OCI-M2 (cell line): Measurements from ENCODE around the gene DOCK3.
"Not testable (repeated sequence)": the region's sequence is repeated elsewhere in the genome, so short reads cannot be mapped to it uniquely, and the experiment has no call there.

Source experiments
- DNase-seq: peaks from one replicate; lab custom pipeline; 2025; ENCODE audit not compliant: unreplicated experiment; lab: John Stamatoyannopoulos, UW

Gene DOCK3

GRCh38 chr3:51297333-51297732 lies 622.6 kb downstream of the DOCK3 start:
- no peak for DNase-seq

DNA sequence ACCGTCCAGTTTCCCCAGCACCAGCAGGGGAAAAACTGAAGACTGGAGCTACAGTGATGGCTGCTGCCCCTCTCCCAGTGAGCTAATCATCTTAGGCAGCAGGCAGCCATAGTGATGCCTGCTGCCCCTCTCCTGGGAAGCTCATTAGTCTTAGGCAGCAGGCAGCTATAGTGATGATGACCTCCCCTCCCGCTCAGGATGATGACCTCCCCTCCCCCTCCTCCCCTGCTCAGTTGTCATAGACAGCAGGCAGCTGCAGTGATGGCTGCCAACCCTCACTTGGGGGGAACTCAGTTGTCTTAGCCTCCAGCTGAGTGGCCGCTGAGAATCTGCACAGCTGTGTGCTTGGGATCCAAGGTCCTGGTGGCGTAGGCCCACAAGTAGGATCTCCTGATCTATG lies 629.5 kb downstream of the DOCK3 start:
- no peak for DNase-seq

DNA sequence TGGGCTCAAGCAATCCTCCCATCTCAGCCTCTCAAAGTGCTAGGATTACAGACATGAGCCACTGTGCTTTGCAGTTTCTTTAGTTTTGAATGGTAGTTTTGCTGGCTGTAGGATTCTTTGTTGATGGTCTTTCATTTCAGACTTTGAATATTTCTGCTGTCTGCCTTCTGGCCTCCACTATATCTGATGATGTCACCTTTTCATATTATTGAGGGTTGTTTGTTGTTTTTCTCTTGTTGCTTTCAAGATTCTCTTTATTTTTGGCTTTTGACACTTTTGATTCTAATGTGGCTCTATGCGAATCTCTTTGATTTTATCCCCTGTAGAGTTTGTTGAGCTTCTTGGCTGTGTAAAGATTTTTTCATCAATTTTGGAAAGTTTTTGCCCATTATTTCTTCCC lies 631.4 kb downstream of the DOCK3 start:
- DNase-seq = no peak

- DNase-seq = no peak
These were observed 632.7 kb downstream of the DOCK3 start for GRCh38 chr3:51307458-51307857.

DNA sequence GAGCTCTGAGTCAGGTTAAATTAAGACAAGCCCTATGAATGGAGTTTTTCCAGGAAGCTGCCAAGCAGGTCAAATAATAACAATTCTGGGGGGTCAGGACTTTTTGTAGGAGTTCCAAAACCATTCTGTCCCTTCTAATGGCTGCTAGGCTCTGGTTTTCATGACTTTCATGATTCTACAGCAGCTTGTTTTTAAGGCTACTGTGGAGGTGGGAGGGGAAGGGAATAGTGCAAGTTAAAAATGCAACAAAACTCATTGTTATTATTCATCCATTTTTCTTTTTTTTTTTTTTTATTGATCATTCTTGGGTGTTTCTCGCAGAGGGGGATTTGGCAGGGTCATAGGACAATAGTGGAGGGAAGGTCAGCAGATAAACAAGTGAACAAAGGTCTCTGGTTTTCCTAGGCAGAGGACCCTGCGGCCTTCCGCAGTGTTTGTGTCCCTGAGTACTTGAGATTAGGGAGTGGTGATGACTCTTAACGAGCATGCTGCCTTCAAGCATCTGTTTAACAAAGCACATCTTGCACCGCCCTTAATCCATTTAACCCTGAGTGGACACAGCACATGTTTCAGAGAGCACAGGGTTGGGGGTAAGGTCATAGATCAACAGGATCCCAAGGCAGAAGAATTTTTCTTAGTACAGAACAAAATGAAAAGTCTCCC lies 633.3 kb downstream of the DOCK3 start:
- DNase-seq = not testable (repeated sequence)

DNA sequence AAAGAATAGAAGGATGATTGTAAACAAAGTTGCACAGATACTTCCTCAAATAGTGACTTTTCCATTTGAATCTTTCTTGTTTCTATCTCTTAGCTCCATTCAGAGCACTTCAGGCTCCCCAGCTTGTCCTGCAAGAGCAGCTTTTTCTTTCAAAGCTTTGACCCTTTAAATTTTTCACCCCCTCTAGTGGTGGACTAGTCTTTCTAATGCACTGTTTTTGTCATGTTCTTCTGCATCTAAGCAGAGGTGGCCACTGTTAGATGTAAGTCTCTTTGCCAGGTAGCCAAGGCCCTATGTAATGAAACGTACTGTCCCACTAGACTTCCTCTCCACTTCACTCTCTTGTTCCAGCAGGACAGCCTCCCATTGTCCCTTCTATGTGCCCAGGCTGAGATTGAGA lies 636.3 kb downstream of the DOCK3 start:
- DNase-seq = no peak

DNA sequence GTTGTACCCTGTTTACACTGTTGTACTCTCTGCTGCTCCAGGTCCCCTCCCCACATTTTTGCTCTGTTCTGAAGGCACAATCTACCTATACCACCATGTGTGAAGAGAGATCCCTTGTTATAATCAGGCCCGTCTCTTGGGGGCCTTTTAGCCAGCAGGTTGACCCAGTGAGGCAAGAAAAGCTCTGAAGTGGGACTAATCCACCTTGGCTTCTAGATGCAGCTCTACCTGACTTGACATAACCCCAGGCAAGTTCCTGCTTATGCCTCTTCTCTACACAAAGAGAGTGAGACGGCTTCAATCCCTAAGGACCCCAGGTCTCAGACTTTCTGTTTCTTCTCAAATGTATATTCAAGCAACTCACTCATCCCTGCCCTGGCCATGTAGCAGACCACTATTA lies 653.5 kb downstream of the DOCK3 start:
- DNase-seq = no peak

GRCh38 chr3:51330046-51330445 lies 655.3 kb downstream of the DOCK3 start:
- no peak for DNase-seq

- no peak for DNase-seq
These were observed 657.4 kb downstream of the DOCK3 start for GRCh38 chr3:51332156-51332555.

DNA sequence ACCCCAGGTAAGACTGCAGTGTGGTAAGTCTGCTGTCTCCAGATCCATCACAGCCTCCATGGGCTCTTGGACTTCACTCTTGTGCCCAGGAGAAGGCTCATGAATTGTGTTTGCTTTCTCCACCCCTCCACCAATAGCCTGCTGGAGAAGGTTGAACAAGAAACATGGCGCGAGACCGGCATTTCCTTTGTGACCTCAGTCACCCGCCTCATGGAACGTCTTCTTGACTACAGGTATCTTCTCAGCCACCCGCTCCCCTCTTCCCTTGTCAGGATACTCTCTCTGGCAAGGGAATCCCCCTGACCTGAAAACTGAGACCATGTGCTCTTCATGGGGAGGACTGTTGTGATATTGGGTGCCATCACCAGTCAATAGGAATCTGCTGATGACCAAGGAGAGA lies 658.3 kb downstream of the DOCK3 start:
- no peak for DNase-seq

DNA sequence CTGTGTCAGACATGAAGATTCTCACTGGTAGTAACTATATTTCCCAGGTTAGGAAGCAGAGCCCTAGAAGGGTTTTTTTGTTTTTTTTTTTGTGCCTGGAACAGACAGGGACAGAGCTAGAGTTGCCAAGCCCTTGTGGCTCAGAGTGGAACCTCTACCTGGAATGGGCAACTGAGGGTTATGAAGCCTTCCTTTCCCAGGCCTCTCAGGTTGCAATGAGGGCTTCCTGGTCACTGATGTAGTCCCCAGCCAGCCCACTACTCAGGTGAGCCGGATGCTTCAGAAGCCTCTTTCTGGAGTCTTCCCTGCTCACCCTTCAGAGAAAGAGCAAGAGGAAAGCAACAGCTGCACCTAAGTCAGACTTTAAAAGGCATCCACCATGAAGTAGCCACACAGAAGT lies 661.5 kb downstream of the DOCK3 start:
- DNase-seq = no peak

- no peak for DNase-seq
These were observed 662.9 kb downstream of the DOCK3 start for GRCh38 chr3:51337666-51338065.

- DNase-seq = no peak
These were observed 663.9 kb downstream of the DOCK3 start for GRCh38 chr3:51338632-51339031.

DNA sequence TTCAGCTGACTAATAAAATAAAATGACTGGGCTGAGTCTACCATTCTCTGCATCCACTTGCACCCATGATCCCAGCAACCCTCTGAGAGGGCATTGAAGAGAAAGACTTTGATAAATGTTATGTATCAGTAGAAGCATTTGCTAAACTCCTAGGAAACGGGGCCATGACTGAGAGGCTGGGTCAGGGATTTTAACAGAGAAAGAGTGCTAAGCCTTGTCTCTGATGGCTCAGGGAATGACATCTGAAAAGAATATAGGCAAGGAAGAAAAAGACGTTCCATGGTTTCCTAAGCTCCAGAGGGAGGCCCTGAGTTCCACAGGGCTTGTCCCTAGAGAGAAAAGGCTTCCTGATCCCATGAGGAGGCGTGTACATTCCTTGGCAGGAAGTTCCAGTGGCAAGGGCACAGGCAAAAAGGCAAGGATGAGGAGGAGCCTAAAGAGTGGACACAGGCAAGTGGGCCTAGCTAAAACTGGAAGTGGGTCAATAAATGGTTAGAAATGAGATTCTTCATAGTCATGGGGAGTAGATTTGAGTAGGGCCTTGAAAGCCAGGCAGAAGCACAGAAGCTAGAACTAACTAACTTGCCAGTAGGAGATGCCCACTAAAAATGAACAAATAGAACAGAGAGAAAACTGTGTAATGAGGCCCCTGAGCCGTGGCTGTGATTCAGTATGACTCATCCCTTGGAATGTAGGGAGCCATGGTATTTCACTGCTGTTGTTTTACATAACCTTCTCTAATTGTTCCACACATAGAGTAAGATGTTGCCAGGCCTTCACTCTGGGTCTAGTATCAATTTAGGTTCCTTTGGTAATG lies 665.5 kb downstream of the DOCK3 start:
- no peak for DNase-seq

- no peak for DNase-seq
These were observed 666.4 kb downstream of the DOCK3 start for GRCh38 chr3:51340989-51341636.

- no peak for DNase-seq
These were observed 669.4 kb downstream of the DOCK3 start for GRCh38 chr3:51343918-51344687.

GRCh38 chr3:51350751-51351150 lies 676.0 kb downstream of the DOCK3 start:
- DNase-seq = no peak

DNA sequence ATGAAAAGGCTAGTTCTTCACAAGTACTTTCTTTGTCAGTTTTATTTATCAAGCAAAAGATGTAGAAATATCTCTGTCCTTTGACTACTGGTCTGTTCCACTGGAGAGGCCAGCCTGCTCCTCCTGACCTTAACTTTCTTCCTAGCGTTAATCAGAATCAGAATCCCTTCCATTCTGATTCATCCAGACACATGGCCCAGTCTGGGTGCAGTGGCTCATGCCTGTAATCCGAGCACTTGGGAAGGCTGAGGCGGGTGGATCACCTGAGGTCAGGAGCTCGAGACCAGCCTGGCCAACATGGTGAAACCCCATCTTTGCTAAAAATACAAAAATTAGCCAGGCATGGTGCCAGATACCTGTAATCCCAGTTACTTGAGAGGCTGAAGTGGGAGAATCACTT lies 678.4 kb downstream of the DOCK3 start:
- no peak for DNase-seq

DNA sequence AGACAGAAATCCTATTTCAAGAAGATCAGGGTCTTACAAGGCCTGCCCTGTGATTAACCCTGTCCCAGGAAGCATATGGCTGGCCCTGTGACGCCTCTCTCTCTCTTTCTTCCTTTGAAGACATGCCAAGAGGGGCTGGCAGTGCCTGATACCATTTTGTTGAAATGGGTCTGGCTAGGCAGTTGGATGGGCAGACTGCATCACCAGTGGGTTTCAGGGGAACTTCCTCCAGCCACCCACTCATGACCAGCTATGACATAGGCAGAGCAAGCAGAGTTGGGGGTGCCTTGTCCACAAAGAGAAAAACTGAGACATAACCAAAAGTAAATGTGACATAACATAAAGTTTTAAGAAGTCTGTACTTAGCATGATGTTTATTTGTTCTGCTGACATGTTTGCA lies 679.0 kb downstream of the DOCK3 start:
- DNase-seq = no peak

DNA sequence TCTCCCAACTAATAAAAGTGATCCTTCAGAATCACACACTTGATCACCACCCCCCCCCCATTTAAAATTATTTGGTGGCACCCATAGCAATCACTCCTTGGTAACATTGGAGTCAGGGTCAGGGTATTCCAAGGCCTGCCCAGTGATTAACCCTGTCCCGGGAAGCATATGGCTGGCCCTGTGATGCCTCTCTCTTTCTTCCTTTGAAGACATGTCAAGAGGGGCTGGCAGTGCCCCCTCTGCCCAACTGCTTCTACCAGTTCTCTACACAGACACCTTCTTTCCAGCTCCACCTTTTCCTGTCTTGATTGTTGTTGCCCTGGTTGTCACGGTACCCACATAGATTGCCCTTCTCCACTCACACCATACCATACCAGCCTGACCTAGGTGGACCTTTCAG lies 679.4 kb downstream of the DOCK3 start:
- no peak for DNase-seq
